GM18507 (cell line): ENCODE results near the gene CRADD.
A peak's percentile ranks its signal among the peaks of the same experiment; 100 is the strongest.
"Not testable (repeated sequence)": the region's sequence is repeated elsewhere in the genome, so short reads cannot be mapped to it uniquely, and the experiment has no call there.

Experiments used
- DNase-seq: peaks from one replicate; pipeline ENCODE4 v3.0.0; 2011; ENCODE audit warnings: low read depth; ENCODE audit not compliant: insufficient read length; ENCODE audit errors: extremely low spot score
- FAIRE-seq: peaks from 2 replicates; lab custom pipeline; 2011; peaks lifted over from hg19 to GRCh38; lab: Jason Lieb, UNC

CRADD gene

GRCh38 chr12:93749515-93749914 is 72.3 kb downstream of the CRADD start:
- FAIRE-seq = no peak
- DNase-seq = no peak

DNA sequence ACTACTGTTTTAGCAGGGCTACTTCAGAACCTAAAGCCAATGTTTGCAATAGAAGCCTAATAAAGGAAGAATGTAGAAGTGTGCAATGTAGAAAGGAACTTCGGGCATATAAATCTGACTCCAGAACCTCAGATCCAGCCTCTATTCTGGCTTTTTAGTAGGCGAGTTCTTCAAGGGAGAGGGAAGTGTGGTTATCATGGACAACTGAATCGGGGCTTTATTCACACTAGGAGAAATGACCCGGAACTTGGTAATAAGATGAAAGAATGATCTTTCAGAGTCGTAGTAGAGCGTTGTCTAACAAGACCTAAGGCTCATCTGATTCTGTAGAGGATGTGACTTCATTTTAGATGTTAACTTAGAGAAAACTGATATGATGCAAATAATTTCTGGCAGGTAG is 72.9 kb downstream of the CRADD start:
- DNase-seq (no peak), FAIRE-seq (no peak)

- DNase-seq (no peak), FAIRE-seq (no peak)
These were observed 74.9 kb downstream of the CRADD start for GRCh38 chr12:93751864-93752610.

DNA sequence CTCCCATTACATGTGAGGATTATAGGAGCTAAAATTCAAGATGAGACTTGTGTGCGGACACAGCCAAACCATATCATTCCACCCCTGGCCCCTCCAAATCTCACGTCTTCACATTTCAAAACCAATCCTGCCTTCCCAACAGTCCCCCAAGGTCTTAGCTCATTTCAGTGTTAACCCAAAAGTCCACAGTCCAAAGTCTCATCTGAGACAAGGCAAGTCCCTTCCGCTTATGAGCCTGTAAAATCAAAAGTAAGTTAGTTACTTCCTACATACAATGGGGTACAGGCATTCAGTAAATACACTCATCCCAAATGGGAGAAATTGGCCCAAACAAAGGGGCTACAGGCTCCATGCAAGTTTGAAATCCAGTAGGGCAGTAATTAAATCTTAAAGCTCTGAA is 76.1 kb downstream of the CRADD start:
- FAIRE-seq (no peak), DNase-seq (no peak)

GRCh38 chr12:93753838-93754429 is 76.8 kb downstream of the CRADD start:
- FAIRE-seq (no peak), DNase-seq (no peak)

GRCh38 chr12:93754859-93755258 is 77.7 kb downstream of the CRADD start:
- not testable (repeated sequence) for FAIRE-seq, DNase-seq

GRCh38 chr12:93756288-93756687 is 79.1 kb downstream of the CRADD start:
- DNase-seq (no peak), FAIRE-seq (no peak)

DNA sequence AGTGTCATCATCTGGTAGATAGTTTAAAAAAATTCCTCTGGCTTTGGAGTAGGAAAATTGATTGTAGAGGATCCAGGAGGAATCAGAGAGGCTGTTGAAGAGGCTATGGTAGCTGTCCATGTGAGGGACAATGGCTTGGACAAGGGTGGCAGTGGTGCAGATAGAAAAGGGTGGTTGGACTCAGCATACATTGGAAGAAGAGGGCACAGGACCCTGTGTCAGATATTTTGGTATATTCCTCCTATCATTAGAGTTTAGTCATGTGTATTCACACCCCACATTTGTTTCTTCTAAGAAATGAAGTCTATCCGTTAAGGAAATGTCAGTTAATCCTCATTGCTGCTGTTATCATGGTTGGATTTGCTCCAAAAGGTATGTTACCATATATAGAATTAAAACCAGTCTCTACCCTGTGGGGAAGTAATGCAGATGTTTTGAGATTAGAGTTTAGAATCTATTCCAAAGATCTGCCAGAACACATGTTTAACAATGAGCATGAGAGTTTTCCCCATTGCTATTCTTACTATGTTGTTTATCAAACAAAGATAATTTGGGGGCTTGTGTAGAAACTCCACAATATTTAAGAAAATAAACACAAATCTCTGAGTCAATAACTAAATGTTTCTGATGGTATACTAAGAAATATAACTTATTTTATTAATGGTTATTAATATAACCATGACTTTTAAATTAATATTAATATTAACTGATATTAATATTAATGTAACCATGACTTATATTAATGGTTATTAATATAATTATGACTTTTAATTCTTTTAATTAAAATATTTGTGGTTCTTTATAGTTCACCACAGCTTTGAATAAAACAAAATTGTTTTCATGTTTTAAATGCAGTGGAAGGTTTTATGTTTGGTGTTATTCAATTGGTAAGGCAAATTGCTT is 80.9 kb downstream of the CRADD start:
- FAIRE-seq (no peak), DNase-seq (no peak)

GRCh38 chr12:93758801-93759373 is 81.7 kb downstream of the CRADD start:
- DNase-seq (no peak), FAIRE-seq (no peak)

GRCh38 chr12:93759512-93760081 is 82.4 kb downstream of the CRADD start:
- no peak for FAIRE-seq
- DNase-seq = no peak

DNA sequence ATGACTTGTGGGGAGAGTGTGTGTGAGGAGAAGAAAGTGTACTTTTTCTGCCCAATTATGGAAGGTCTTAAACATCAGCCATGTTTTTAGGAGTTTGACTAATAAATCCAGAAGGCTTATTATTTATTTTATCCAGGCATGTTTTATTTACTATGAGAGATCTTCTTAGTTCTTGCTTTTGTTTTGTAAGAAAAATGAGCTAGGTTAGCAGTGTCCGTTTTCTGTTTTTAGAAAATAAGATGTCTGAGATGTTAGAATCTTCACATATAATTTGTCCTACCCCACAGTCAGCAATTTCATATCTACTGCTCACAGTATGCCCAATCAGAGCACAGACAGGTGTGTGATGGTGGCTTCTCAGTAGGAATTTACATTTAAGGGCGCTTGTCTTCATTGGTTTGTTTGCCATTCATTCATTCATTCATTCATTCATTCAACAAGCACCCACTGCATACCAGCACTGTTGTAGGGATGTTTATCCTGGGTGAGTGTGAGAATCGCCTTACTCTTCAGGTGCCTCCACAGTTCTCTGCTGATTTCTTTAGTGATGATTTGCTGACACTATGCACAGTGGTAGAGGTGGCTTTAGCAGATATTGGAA is 83.2 kb downstream of the CRADD start:
- FAIRE-seq (no peak), DNase-seq (no peak)

DNA sequence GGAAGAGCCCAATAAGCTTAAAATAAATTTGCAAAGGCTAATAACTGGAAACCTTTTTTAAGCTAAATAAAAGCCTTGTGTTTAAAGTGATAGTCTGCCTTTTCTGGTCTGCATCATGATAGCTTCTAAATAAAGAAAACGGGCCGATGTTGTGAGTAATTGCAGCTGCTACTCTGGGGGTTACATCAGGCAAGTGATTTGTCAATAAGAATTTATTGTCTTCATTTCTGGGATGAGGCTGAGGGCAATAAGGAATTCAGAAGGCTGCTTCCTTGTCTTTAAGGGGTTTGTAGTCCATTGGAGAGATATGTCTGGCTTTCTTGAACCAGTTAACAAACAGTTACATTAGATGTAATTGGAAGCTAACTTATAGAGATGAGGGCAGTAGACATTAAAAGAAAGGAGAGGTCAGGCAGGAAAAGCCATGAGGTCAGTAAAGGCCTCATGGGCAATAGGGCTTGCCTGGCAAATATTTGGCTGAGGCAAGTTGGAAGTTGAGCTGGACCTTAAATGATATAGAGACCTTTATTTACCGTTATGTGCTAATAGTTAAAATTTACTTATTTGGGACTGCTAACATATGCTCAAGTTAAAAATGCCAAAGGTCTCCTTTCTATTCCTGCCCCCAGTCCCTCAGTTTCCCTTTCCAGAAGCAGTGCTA is 85.0 kb downstream of the CRADD start:
- DNase-seq = no peak

GRCh38 chr12:93762912-93763553 is 85.9 kb downstream of the CRADD start:
- no peak for DNase-seq
- no peak for FAIRE-seq

More for the DNA sequence above, 85.0 kb downstream of the CRADD start:
- FAIRE-seq = no peak

DNA sequence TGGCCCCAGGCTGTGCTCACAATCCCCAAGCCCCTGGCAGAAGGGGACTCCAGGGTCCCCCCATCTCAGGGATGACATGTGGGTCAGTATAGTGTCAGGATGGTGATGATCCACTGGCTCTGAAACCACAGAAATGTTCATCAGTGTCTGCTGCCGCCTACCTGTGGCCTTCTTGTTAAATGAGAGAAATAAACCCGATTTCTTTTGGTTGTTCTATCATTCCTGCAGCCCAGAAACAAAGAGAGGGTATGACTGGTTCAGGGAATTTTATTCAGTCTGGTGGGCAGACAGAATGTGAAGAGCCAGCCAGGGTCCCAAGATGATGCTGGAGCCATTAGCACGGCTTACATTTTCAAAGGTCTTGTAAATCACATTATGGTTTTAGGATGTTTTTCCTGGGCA is 86.6 kb downstream of the CRADD start:
- no peak for DNase-seq
- no peak for FAIRE-seq

- FAIRE-seq = no peak
- no peak for DNase-seq
These were observed 89.2 kb downstream of the CRADD start for GRCh38 chr12:93766371-93766770.

- FAIRE-seq (peak; percentile 35), DNase-seq (no peak)
These were observed 89.8 kb downstream of the CRADD start for GRCh38 chr12:93766796-93767523.

DNA sequence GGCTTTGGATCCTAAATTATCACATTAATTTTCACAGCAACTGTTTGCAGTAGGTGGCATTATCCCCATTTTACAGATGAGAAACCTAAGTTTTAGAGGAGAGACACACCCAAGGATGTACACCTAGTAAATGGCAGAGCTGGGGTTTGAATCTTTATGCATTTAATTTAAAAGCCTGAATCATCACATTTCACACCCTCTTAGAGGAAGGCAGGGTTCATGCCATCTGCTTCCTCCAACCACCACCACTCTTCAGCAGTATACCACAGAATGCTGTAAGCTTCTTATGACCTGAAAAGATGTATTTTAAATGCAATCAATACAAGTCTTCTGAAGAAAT is 90.3 kb downstream of the CRADD start:
- no peak for DNase-seq
- no peak for FAIRE-seq
